GM19397 (cell line): ENCODE data around the gene AP5Z1.
A peak's percentile ranks its signal among the peaks of the same experiment; 100 is the strongest.

ENCODE experiments used
- ATAC-seq: cut with Tn5 transposase; IDR thresholded peaks from one replicate; pipeline ENCODE4 v1.9.1; 2021; ENCODE audit warnings: mild to moderate bottlenecking, moderate library complexity; ENCODE audit not compliant: unreplicated experiment

AP5Z1 gene

GRCh38 chr7:4775250-4775847, at the start of gene AP5Z1:
AP5Z1 (plus strand) TSS chr7:4775623; CDS start chr7:4775716, 93 bp downstream.
- ATAC-seq: peak; percentile 96

DNA sequence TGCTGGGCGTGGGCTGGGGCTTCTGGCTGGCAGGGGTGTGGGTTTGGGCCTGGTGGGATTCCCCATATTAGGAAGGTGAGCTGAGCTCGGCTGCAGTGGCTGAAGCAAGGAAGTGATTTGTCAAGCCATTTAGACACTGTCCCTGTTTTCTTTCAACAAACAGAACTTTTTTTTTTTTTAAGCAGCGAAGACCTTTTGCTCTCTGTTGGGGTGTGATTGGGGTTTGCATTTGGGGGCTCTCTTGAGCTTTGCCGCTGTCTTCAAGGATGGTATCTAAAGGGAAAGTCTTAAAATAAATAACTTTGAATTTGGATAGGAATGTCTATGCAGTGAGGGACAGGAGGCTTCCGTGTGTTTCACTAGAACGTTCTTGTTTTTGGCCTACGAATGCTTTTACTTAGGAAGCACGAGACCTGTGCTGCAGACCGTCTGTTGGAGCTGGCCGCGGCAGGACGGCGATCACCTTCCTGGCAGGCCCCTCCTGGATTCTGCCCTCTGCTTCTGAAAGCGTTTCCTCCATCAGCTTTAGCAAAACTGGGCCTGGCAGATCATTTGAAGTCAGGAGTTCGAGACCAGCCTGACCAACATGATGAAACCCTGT, 49.5 kb upstream of the AP5Z1 start:
- no peak for ATAC-seq

GRCh38 chr7:4726566-4726965, 48.9 kb upstream of the AP5Z1 start:
- ATAC-seq: no peak

GRCh38 chr7:4727914-4728705, 47.3 kb upstream of the AP5Z1 start:
- ATAC-seq: no peak

GRCh38 chr7:4729266-4729665, 46.2 kb upstream of the AP5Z1 start:
- no peak for ATAC-seq

DNA sequence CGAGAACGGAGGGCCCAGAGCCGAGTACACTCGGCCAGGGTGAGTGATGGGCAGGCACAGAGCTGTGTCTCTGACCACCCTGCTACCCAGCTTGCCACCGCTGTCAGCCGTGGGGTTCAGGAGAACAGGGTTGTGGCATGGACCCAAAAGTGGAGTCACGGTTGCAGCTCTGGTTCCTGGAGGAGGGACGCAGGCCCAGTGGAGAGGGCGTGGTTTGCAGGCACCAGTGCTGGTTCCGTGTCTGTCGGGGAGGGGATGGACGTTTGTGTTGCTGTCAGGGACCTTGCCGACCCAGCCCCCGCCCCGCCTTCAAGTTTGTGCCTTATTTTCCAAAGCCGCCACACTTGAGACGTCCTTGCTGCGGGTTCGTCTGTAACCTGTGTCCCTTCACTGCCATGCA, 45.1 kb upstream of the AP5Z1 start:
- no peak for ATAC-seq

DNA sequence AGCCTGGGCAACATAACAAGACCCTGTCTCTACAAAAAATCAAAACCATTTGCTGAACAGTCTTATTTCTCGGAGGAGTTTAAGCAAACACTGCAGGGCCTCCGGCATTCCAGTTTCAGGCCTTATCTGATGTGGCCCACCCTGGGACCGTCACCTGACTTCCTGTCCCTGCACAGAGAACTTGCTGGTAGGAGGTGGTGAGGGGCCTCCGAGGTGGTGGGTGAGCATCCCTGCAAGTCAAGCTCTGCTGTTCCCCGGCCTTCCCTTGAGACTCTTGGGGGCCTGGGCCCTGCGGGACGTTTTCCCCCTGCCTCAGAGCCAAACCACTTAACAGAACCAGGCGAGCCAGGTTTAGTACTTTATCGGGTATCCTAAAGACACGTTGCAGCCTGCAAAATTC, 44.5 kb upstream of the AP5Z1 start:
- ATAC-seq: no peak

GRCh38 chr7:4731803-4732202, 43.6 kb upstream of the AP5Z1 start:
- no peak for ATAC-seq

DNA sequence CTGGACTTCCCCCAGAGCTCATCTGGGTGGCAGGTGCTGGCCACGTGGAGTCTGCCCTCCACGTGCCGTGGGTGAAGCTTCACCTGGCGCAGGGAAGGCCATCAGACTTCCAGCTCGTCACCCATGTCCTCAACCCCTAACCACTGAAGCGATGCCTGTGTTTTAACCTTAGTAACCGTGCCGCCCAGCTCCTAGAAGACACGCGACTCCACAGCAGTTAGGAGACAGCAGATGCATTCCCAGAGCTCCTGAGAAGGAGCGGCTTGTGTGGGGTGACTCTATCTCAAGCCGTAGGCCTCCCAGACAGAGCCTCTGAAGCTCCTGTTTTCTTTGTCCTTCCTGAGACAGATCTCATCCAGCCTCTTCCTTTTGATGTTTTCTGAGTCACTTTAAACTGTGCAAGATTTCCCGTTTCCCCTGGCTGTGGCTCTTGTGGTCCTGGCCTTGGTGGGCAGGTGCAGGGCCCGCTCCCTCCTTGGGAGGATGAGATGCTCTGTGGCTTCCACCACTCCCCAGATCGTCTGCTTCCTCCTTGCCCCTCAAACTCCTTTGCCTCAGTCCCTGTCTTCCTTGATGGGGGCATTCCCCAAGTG, 41.4 kb upstream of the AP5Z1 start:
- no peak for ATAC-seq

DNA sequence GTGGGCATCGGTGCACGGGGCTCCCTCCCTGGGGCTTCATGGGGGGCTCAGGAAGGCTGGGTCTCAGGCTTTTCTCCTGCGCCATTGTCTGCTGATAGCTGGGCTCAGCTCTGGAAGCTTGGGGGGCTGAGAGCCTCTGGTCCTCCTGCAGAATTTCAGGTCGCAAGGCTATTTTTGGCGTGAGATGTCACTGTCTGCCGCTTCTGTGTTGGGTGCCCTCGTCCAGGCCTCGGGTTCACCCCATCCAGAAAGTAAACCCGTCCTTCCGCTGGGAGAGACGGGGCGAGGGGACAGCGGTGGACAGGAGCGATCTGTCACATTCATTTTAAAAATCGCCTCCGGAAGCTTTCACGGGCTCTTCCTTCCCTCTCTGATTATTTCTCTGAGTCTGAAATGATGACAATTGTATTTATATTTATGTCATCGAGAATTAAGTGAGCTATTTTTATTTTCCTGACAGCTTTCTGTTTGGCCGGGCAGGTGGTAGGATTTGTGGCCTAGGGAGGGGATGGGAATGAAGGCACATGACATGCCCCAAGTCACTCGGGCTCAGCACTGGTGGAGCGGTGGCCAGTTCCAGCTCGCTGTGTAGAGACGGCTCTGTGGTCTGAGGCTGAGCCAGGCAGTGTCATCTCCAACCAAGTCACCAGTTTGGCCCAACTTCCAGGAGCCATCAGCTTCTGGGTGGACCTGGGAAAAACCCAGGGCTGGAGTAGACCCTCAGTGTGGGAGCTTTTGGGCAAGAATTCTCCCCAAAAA, 40.7 kb upstream of the AP5Z1 start:
- no peak for ATAC-seq

DNA sequence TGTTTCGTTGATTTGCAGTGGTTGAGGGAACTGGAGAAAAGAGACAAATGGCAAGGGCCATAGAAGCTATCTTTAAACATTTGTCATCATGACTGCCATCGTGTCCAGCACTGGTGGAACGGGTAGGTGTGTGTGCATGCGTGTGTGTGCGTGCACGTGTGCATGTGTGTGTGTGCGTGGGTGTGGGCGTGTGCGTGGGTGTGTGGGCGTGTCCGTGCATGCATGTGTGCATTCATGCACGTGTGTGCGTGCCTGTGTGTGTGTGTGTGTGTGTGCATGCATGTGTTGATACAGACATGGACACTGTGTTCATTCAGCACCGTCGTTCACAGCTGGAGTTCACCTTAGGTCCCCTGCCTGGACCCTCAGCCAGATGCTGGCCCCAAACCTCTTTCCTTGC, 38.1 kb upstream of the AP5Z1 start:
- ATAC-seq: no peak

DNA sequence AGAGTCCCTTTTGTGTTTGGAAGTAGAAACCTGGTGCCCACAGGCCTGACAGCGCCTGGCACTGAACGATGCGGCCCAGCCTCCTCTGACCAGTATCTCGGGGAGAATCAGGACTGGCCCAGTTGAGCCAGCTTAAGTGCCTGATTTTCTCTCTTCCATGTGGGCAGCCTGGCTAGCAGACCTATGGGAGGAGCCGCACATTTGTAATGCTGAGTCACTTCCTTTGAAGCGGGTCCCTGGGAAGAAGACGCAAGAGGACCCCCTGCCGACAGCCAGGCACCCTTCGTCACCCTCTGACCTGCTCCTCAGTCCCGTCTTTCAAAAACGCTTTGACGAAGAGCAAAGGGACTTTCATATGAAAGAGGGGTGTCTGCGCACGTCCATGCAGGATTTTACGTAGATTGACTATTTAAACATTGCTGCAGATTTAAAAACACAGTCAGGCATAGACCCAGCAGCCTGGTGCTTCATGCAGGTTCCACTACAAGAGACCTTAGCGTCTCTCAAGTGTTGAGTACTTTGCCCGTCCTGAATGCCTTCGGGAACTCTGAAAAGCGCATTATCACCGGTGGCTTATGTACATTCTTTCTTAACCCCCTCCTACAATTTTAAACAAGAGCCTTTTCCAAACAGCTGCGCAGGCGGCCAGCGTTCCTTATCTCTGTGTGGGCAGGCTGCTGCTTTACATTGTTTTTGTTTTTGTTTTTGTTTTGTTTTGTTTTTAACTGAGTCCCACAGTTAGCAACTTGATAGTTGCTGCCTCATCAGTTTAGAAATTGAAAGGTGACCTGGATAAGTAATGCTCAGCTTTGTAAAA, 36.5 kb upstream of the AP5Z1 start:
- ATAC-seq: no peak

DNA sequence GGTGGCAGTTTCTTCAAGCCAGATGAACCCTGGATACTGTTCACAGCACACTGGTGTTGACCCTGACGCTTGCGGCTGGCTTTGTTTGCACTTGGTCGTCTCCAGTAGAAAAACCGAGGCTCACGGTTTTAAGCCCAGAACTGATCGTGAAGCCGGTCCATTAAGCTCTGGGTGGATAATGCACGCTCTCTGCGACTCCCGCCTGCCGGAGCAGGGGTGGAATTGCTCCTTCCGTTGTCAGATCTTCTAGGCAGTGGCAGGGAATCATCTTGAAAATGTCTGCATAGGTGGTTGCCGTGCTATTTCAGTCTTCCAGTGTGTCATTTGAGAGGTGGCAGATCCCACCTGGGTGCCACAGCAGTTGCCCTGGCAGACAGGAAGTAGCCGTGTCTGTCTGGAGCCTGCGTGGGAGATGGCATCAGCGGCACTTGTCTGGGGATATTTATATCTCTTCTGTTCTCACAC, 35.9 kb upstream of the AP5Z1 start:
- ATAC-seq: no peak

DNA sequence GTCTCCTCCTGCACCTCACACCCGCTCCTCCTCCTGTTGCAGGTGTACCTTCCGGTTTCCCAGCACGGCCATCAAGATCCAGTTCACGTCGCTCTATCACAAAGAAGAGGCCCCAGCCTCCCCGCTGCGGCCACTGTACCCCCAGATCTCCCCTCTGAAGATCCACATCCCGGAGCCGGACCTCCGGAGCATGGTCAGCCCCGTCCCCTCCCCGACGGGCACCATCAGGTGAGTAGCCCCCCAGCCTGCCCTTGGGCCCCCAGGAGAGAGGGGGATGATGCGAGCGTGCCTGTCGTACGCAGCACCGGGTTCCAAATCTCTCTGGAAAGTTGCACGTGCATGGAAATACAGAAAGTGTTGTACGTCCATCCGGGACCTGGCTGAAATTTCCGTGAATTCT, 34.6 kb upstream of the AP5Z1 start:
- no peak for ATAC-seq

DNA sequence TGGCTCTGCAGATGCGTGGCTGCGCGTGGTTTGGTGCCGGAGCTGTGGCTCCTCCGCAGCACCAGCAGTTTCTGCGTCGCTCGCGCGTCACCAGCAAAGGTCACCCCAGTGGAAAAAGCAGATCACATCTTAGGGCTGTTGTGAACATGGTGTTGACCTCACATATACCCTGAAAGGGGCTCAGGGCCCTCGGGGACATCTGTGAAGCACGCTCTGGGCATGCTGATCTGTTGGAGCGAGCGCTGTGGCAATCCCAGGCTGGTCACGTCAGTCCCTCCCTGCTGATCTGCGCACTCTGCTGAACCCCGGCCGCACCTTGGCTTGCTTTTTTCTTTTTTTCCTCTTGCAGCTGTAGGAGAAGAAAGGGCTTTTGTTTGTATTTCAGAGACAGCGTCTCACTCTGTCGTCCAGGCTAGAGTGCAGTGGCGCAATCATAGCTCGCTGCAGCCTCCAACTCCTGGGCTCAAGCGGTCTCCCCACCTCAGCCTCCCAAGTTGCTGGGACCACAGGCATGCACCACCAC, 33.3 kb upstream of the AP5Z1 start:
- ATAC-seq: no peak

DNA sequence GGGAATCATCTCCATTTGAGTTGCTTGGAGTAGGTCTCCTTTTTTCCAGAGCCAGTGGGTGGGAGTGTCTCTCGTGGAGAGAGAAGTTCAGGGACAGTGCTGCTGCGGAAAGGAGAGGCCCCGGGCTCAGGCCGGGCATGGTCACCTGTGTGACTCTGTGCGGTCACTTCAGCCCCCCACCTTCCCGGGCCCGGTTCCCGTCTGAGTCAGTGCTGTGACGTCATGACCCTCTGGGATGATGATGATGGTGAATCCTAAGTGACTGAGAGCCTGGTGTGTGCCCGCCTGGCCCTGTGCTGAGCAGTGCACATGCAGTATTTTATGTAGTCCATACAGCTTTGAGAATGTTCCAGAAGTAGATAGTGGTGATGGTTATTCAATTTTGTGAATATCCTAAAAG, 32.6 kb upstream of the AP5Z1 start:
- ATAC-seq: no peak

- peak; percentile 76 for ATAC-seq
Observed at GRCh38 chr7:4744391-4745264, 30.8 kb upstream of the AP5Z1 start.

- ATAC-seq: no peak
Observed at GRCh38 chr7:4745265-4745919, 30.0 kb upstream of the AP5Z1 start.
